Head of caudate nucleus (tissue), 42 donors: ENCODE results near the gene ZNF280B.
"Not testable (repeated sequence)": the region's sequence is repeated elsewhere in the genome, so short reads cannot be mapped to it uniquely, and the experiment has no call there.

Source experiments
- DNase-seq, 42 donors: peaks; one replicate each; pipeline versions ENCODE4 v3.0.0 to v3.0.0-alpha.2; 2020 to 2021; ENCODE audit warnings: mixed read lengths in 7 of 42
- intact Hi-C: fragments of 100-400 bp; cut with DNase I; formaldehyde crosslinking; loops from one replicate; pipeline ENCODE4 v1.15.0; 2022

Gene ZNF280B

DNA sequence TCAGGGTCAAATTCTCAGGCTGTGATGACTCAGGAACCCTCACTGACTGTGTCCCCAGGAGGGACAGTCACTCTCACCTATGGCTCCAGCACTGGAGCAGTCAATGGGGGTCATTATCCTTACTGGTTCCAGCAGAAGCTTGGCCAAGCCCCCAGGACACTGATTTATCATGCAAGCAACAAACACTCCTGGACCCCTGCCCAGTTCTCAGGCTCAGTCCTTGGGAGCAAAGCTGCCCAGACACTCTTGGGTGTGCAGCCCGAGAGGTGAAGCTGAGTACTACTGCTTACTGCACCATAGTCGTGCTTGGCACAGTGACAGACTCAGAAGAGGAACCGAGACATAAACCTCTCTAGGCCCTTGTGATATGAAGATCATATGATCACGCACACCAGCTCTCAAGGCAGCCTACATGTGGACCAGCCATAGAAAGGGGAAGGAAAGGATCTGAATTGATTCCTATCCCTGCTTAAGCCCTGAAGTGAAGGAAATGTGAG is 58.2 kb downstream of the ZNF280B start:
- DNase-seq = peak in 20 of 42 donors; percentile 9 to 49 (median 18)
- intact Hi-C loops = no loop called here

DNA sequence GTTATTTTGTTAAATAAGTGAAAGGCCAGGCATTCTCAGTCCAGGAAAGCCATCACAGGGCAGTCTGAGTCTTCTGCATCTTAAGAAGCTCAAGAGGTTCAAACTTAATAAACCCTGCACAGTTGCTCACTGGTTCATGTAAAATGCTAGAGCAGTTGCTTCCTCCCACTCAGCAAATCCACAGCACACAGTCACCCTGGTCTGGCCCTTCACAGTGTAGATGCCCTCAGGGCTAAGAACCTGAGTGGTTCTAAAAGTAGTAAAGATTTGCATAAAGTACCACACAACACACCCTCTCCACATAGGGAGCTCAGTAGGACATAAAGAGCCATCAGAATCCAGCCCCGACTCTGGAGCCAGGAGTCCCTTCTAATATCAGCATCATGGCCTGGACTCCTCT is 58.7 kb downstream of the ZNF280B start:
- DNase-seq = no peak
- intact Hi-C loops = no loop called here

- no peak for DNase-seq
- intact Hi-C loops = no loop called here
Measured at GRCh38 chr22:22446517-22446916, 62.0 kb downstream of the ZNF280B start.

- DNase-seq, intact Hi-C loops: not testable (repeated sequence)
Measured at GRCh38 chr22:22444007-22444589, 64.4 kb downstream of the ZNF280B start.

GRCh38 chr22:22442928-22443709 is 65.4 kb downstream of the ZNF280B start:
- no peak for DNase-seq
- intact Hi-C loops = no loop called here

DNA sequence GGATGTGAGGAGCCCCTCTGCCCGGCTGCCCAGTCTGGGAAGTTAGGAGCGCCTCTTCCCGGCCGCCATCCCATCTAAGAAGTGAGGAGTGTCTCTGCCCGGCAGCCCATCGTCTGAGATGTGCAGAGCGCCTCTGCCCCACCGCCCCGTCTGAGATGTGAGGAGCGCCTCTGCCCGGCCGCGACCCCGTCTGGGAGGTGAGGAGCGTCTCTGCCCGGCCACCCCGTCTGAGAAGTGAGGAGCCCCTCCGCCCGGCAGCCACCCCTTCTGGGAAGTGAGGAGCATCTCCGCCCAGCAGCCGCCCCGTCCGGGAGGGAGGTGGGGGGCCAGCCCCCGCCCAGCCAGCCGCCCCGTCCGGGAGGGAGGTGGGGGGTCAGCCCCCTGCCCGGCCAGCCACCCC is 66.9 kb downstream of the ZNF280B start:
- DNase-seq, intact Hi-C loops: not testable (repeated sequence)

- intact Hi-C loops = no loop called here
- DNase-seq = no peak
Measured at GRCh38 chr22:22440188-22440587, 68.4 kb downstream of the ZNF280B start.
